ENCODE data around the gene RSF1. TPM values are rescaled to one million over a fixed set of nuclear protein-coding genes. Genes with fewer than 3 reads are reported as not detected.

Gene RSF1
- total RNA-seq, 1 donor = 15.1 TPM

- DNase-seq (ENCODE audit: low read depth in 2 of 3, low spot score in 2 of 3) = no peak
These were observed 69.9 kb downstream of the RSF1 start for GRCh38 chr11:77750394-77751156.

DNA sequence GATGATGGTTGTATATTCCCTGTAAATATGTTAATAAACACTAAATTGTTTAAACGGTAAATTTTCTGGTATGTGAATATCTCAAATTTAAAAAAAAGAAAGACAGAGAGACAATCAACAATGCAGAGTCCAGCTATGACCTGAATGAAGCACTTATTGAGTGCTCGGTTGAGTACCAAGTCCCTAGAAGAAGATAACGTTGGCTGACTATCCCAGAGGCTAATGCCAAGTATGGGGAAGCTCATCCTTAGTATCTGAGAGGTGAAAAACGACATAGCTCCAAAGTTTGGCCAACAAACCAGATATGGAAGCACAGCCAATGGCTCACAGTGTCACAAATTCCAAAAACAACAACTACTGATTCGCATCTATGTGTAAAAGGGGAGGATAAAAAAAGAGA is 71.3 kb downstream of the RSF1 start:
- no peak for DNase-seq (ENCODE audit: low read depth in 2 of 3, low spot score in 2 of 3)

DNA sequence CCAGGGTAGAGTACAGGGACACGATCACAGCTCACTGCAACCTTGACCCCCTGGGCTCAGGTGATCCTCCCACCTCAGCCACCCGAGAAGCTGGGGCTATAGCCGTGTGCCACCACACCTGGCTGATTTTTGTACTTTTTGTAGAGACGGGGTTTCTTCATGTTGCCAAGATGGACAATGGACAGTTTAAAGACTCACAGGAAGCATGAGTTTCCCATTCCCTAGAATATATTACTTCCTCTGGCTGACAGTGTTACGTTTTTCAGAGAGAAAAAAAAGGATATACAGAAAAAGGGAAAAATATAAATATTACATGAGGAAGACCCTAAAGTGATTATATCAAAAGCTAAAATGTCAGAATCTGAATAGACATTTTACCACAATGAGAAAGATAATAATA is 72.3 kb downstream of the RSF1 start:
- DNase-seq (ENCODE audit: low read depth in 2 of 3, low spot score in 2 of 3) = no peak

DNA sequence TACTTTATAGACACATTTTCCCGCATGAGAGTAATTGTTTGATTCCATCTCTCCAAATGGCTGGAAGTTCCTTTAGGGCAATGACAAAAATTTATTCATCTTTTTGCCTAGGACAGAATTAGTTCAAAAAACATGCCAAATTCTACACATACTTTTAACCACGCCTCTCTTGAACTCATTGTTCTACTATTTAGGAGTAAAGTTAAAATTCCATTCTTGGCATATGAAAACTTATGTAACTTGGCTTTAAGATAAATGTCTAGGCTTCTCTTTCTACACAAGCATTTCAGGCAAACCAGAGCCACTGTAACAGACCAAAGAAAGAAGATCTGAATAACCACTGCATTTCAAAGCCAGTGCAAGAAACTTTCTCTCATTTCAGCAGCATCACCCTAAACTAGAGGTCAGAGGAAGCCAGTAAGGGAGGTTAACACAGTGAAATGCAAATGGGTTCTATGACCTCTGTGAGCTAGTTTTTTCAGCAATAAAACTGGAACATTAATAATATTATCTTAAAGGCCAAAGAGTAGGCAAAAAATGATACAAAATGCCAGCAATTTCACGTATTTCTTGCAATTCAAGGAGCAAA is 73.0 kb downstream of the RSF1 start:
- no peak for DNase-seq (ENCODE audit: low read depth in 2 of 3, low spot score in 2 of 3)

DNA sequence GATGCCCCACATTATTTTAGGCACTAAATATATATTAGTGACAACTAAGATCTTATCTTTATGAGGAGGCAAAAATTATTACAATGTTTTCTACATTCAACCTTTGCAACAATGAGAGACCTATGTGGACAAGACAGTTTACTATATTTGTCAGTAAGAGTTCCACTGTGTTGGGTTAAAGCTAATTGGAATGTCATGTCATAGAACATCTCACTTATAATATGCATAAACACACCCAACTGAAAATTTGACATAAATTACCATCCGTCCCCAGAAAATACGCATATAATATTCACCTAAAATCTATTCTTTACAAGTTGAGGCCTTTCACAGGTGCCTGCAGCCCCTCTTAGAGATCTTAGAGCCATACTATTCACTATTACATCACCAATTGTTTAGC is 84.0 kb downstream of the RSF1 start:
- DNase-seq (ENCODE audit: low read depth in 2 of 3, low spot score in 2 of 3) = no peak

GRCh38 chr11:77734890-77735289 is 85.6 kb downstream of the RSF1 start:
- DNase-seq (ENCODE audit: low read depth in 2 of 3, low spot score in 2 of 3) = no peak

DNA sequence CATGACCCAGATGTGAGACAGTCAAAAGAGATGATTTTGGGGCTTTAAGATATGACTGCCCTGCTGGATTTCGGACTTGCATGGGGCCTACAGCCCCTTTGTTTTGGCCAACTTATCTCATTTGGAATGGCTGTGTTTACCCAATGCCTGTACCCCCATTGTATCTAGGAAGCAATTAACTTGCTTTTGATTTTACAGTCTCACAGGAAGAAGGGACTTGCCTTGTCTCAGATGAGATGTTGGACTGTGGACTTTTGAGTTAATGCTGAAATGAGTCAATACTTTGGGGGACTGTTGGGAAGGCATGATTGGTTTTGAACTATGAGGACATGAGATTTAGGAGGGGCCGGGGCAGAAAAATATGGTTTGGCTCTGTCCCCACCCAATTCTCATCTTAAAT is 88.4 kb downstream of the RSF1 start:
- DNase-seq (ENCODE audit: low read depth in 2 of 3, low spot score in 2 of 3) = no peak

DNA sequence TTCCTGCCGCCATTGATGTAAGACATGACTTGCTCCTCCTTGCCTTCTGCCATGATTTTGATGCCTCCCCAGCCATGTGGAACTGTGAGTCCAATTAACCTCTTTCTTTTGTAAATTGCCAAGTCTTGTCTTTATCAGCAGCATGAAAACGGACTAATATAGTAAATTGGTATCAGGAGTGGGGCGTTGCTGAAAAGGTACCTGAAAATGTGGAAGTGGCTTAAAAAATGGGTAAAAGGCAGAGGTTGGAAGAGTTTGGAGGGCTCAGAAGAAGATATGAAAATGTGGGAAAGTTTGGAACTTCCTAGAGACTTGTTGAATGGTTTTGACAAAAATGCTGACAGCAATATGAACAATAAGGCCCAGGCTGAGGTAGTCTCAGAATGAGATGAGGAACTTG is 89.7 kb downstream of the RSF1 start:
- peak in 1 of 3 donors; percentile 9 for DNase-seq (ENCODE audit: low read depth in 2 of 3, low spot score in 2 of 3)

DNA sequence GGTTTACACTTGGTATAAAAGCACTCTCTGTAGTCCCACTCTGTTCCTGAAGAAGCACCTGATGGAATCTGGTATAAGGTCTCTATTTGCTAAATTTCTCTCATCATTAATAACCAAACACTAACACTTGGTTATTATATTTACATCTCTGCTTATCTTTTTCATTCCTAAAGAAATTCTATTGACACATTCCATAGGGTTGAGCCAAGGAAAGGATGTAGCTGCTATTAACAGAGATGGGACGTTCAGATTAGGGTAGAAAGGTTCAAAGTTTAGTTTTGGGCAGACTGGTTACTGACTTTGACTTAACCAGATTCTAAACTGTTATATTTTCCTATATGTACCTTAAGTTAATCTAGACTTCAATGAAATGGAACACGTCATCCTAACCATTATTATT is 91.5 kb downstream of the RSF1 start:
- DNase-seq (ENCODE audit: low read depth in 2 of 3, low spot score in 2 of 3) = no peak

DNA sequence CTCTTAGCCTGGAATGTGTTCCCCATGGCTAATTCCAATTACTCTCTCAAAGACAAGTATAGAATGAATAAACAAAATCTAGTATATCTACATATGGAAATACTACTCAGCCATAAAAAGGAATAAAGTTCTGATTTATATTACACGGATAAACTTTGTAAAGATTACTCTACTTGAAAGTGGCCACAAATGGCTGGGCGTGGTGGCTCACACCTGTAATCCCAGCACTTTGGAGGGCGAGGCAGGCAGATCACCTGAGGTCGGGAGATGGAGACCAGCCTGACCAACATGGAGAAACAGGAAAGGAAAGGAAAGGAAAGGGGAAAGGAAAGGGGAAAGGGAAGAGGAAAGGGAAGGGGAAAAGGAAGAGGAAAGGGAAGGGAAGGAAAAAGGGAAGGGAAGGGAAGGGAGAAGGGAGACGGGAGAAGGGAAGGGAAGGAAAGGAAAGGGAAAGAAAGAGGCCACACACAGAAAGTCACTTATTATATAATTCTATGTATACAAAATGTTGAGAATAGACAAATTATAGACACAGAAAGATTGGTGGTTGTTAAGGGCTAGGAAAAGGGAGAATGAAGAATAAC is 92.2 kb downstream of the RSF1 start:
- DNase-seq (ENCODE audit: low read depth in 2 of 3, low spot score in 2 of 3) = no peak

DNA sequence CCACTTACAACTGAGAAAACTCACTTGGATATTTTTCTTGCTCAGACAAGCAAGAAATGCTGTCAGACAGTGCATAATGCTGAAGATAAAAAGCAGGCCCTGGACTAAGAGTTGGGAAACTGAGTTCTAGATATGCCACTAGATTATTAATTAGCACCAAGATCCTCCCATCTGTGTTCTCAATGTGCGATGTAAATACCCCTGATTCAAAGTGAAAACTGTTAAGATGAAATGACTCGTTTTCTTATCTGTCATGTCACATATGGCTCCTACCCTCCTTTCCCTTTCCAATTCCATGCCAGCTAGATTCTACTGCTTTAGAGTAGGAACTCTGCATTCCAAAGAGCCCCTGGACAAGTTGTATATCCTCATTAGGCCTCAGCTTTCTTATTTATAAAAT is 94.0 kb downstream of the RSF1 start:
- no peak for DNase-seq (ENCODE audit: low read depth in 2 of 3, low spot score in 2 of 3)

GRCh38 chr11:77725433-77725832 is 95.1 kb downstream of the RSF1 start:
- DNase-seq (ENCODE audit: low read depth in 2 of 3, low spot score in 2 of 3) = no peak

DNA sequence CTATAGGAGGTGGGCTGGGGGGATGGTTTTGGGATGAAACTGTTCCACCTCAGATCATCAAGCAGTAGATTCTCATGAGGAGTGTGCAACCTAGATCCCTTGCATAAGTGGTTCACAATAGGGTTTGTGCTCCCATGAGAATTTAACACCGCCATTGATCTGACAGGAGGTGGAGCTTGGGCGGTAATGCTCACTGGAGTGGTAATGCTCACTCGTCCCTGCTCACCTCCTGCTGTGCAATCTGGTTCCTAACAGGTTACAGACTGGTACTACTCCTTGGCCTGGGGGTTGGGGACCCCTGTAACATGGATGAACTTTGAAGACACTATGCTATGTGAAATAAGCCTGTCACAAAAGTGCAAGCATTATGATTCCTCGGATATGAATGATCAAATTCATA is 95.9 kb downstream of the RSF1 start:
- no peak for DNase-seq (ENCODE audit: low read depth in 2 of 3, low spot score in 2 of 3)

GRCh38 chr11:77723024-77723423 is 97.5 kb downstream of the RSF1 start:
- DNase-seq (ENCODE audit: low read depth in 2 of 3, low spot score in 2 of 3) = no peak

DNA sequence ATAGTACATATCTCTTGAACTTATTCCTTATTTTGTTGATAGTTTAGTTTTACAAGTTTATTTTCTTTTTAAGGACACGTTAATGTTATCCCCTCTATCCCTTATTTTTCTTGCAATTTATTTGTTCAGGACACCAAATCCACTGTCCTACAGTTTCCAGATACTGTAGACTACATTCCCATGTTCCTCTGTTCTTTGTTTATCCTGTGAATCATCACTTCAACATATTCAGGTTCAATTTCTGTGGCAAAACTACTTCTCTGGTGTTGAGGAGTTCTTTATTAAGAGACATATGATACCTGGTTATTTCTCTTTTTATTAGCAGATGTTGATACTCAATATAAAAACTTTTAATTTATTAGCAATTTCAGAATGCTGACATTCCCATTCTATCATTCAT is 110.2 kb downstream of the RSF1 start:
- no peak for DNase-seq (ENCODE audit: low read depth in 2 of 3, low spot score in 2 of 3)

GRCh38 chr11:77705876-77706579 is 114.5 kb downstream of the RSF1 start:
- no peak for DNase-seq (ENCODE audit: low read depth in 2 of 3, low spot score in 2 of 3)

- peak in 2 of 3 donors; percentile 4 to 7 for DNase-seq (ENCODE audit: low read depth in 2 of 3, low spot score in 2 of 3)
These were observed 115.2 kb downstream of the RSF1 start for GRCh38 chr11:77705195-77705875.

DNA sequence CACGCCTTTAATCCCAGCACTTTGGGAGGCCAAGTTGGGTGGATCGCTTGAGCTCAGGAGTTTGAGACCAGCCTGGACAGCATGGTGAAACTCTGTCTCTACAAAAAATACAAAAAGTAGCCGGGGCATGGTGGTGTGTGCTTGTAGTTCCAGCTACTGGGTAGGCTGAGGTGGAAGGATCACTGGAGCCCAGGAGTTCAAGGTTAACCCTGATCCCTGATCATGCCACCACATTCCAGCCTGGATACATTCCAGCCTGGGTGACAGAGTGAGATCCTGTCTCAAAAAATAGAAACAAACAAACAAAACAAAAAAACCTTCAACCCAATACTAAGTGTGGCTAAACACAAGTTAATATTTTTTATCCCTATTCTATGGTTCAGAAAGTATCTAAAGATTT is 116.5 kb downstream of the RSF1 start:
- no peak for DNase-seq (ENCODE audit: low read depth in 2 of 3, low spot score in 2 of 3)

DNA sequence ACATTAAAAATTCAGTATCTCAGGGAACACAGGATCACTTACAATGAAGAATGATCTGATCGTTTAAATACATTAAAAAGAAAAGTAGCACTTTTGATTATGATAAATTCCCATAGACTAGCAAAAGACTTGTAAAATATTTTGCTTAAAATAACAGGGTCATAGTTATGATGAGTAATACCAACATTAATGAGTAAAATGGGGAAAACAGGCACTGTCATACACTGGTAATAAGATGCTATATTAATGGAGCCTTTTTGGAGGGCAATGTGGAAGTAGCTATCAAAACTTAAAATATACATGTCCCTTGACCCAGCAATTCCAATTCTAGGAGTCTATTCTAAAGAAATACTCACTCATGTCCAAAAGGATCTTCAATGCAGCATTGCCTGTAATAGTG is 121.1 kb downstream of the RSF1 start:
- DNase-seq (ENCODE audit: low read depth in 2 of 3, low spot score in 2 of 3) = no peak

DNA sequence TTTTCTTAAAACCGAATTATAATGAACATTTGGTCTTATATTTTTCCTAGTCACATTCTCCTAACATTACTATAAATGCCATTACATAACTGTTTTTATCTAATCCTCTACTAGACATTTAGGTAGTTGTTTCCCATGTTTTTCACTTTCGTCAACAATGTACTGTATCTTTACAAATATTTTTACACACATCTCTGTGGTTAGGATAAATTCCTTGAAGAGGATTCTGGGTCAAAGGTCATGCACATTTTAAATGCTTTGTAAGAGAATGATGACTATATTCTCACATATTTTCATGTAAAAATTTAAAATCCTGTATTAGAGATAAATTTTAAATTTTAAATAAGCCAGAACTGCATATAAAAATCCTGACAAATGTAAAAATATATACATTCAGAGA is 121.6 kb downstream of the RSF1 start:
- no peak for DNase-seq (ENCODE audit: low read depth in 2 of 3, low spot score in 2 of 3)

GRCh38 chr11:77697865-77698264 is 122.7 kb downstream of the RSF1 start:
- no peak for DNase-seq (ENCODE audit: low read depth in 2 of 3, low spot score in 2 of 3)
